G401.6 (cell line): ENCODE measurements around the gene DAAM1.

Experiments used
- FAIRE-seq: peaks from 2 replicates; lab custom pipeline; 2012; peaks lifted over from hg19 to GRCh38; lab: Jason Lieb, UNC

Gene DAAM1

DNA sequence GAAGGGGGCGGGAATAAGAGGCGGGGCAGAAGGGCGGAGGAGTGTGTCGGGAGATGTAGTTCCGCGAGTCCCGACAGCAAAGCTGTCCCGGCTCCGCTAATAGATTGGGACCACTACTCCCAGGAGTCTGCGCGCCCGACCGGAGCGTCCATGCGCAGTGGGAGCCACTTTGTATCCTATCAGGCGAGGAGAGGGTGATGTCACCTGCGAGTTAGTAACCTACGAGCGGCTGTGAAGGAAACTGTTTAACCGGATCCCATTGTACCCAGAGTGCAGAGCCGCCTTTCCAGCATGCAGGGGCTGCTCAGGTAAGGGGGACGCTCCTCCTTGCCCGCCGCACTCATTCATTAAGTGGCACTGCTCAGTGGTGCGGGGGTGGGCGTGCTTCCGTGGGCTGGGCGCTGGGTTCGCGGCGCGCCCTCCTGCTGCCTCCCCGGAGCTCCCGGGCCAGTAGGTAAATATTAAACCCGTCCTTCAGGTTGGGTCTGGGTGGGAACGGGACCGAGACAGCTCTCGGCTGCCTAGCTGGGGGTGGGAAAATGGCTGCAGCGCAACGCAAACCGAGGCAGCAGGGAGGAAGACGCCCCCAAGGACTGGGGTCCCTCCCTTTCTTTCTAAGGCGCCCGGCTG, at the start of gene DAAM1:
TSS of gene DAAM1 (plus strand) at position 207 of the 630 bp plus-strand sequence. CDS start 74,811 bp downstream, outside the sequence.
- FAIRE-seq = peak; percentile 92

DNA sequence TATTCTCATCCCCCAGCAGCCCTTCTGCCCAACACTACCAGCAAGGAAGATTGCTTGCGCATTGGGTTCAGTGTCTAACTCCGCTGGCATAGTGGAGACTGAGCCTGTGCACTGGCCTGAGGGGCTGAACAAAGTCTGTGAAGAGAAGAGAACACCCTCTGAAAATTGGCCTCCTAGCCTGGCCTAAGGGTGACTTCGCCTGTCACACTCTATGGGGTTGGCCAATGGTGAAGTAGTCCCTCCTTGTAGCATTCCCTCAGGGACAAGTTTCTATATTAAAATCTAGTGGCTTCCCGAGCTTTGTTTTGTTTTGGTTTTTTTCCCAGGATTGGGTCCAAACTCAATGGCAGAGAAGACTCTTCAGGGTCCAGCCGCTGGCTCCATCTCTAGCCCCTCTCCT, 49.1 kb upstream of the DAAM1 start:
- FAIRE-seq = no peak

DNA sequence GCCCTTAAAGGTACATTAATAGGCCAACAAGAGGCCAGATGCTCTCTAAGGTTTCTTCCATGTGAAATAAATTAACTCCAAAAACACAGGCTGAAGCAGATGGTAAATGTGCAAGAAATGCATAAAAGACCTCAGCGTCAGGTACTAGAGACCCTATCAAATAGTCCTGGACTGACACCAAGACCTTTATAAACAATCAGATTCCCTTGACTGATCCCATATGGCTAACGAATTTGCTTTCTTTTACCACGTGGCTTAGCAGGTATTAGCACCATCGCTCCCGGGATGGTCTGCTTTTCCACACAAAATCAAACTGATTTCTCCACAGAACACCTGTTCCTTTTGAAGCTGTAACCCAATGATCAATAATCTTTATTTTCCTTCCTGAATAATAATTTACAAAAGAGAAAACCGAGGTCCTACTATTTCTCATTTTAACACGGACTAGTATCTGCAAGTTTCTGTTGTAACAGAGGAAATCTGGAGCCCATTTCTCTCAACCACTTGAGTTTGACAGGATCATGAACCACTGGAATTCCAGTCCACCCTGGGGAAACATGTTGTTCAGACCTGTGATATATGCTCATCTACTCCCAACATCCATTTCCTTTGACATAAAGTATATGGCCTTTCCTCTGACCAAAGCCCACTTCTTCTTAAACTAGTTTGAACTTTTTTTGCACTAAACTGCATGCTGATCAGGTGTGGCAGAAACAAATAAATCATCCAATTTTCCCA, 48.2 kb upstream of the DAAM1 start:
- no peak for FAIRE-seq

DNA sequence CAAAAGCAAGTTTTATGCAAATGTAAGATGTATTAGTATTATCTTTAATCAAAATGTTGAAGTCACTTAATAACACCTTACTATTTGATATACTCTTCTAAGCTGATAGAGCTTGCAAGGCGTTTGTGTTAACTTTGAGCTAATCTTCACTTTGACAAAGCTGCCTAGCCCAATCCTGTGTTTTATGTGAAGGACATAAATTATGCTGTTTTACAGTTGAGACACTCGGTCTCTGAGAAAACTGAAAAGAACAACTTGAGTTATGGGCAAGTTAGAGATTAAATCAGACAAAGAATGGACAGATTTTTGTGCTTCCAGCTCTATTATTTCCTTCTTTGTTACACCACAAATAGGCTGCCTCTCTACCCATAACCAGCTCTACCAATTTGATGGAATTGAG, 42.0 kb upstream of the DAAM1 start:
- no peak for FAIRE-seq

DNA sequence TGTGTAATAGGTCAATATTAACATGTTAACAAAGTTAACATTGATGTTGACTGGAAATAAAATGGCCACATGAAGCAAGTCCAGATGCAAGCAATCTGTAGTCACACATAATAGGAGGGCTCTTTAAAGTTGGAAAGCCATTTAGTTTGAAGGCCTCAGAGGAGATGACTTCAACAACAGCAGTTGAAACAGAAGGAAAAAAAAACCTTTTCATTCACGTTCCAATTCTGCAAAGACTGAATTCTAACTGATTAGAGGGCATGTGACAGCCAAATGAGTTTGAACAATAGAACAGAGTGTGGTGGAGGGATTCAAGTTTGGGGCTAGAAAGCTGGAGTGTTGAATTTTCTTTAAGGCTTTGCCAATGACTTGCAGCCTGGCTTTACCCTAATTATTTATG, 41.5 kb upstream of the DAAM1 start:
- FAIRE-seq = no peak

DNA sequence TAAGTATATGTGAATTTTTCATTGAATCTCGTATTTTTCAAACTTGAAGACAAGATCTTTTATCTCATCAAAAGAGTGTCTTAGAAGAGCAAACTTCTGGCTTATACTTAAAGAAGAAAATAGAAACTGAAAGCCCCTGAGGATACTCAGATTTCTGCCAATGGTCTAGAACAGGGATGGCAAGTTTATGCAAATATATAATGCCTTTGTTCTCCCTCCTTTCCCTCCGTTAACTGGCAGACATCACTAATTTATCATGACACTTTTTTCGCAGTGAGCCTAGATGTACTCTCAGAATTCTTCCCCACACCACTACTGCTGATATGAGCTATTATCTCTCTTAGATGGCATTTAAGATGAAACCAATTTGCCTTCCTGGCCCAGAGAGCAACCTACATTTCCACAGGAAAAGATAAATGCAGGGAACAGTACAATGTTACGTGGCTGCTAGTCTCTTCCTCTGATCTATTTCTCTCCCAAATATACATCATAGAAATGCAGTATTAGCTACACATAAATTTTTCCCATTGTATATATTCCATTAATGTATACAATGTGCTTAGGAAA, 40.0 kb upstream of the DAAM1 start:
- no peak for FAIRE-seq

DNA sequence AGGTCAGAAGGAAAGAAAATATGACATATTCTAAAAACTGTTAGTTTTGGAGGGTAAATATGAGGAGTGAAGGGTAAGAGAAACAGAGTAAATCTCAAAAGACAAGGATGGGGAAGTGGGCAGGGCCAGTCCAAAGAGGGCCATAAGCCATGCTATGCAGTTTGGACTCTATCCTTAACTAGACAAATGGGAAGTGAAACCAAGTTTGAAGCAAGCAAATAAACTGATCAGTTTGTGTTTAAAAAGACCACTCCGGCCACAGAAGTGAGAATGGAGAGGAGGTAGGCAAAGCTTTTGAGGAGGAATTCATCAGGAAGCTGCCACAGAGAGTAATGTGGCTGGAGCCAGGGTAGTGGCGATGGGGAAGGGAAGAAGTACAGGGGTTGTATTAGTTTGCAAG, 37.5 kb upstream of the DAAM1 start:
- FAIRE-seq = no peak

DNA sequence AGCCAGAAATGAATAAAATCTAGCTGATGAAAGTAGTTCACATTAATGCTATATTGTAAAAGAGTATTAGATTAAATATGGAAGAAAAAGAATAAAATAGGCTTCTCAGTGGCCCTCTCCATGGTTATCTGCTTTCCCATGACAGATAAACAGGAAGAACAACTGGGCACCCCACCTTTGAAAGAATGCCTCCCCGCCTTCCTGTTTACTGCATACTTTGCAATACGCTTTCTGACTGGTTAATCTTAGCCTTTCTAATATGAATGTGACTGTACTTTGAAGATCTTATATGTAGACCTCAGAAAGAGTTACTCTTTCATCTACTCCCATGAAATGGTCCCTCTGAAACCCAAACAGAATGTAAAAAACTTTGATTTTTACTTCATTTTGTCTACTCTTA, 34.1 kb upstream of the DAAM1 start:
- no peak for FAIRE-seq

DNA sequence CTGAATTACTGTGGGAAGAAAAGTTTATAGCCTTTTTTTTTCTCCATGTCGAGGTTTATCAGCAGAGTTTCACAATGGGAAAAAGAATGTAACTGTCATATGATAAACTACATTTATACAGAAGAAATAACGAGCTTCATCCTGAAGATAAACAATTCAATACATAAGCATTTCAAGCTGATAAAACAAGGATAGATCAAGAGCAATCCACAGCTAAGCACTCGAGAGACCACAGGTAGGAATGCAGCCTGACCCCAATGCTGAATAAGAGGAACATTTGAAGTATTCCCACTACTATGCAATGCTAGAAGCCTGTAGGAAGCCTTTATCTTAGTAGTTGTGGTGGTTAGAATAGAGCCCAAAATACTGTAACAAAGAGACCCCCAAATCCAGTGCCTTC, 32.6 kb upstream of the DAAM1 start:
- no peak for FAIRE-seq

DNA sequence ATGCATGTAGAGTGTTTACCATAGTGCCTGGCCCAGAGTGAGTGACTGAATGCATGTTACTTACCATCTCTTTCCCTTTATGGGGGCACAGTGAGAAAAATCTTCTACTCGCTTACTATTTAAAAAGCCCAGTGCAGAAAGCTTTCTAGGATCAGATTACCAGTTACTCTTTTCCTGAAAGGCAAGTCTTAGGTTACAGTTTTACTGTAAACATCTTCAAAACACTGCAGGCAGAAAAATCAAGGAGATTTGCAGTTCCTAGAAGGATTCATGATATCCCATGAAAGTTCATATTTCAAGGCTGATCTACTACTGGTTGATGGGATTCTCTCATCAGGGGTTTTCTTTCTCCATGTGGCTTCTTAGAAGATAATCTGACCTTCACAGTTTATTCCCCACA, 29.3 kb upstream of the DAAM1 start:
- FAIRE-seq = no peak

DNA sequence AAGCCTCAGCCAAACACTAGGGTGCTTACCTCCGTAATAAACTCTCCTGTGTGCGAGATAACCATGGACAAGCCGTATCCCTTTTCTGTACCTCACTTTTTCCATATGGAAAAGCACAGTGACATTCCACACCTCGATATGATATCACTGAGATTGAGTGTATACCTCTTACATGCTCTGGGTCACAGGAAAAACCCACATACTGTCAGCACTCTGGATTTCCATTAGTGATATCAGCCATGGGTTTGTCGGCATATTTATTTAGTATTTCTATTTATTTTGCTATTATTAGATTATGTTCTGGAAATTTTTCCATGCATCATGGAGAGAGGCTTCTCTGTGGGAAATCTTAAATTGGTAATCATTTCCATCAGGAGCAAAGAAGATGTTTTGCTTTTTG, 28.0 kb upstream of the DAAM1 start:
- no peak for FAIRE-seq

DNA sequence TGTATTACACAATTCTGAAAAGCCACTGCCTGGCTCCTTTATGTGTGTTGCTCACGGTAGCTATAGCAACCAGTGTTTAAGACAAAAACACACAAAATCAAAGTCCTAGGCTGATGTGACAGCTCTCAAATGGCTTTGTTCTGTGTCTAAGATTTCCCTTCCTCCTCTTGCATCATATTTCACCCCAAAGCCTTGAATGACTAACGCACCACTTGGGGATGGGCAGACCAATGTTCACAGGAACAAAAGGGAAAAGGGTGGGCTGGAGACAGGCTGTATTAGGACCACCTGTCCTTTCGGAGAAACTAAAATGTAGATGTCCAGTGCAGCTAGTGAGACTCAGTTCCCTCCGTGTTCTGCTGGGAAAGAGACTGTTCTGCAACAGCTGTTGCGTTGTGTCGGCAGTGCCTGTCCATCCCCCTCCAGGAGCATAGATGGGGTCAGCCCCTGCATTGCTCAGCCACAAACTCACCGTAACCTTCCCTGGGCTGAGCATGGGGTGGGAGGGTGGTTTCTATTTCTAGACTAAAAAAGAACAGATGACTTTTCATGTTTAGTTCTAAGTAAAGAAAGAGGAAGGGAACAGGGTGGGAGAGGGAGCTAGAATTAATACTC, 26.8 kb upstream of the DAAM1 start:
- FAIRE-seq = no peak

DNA sequence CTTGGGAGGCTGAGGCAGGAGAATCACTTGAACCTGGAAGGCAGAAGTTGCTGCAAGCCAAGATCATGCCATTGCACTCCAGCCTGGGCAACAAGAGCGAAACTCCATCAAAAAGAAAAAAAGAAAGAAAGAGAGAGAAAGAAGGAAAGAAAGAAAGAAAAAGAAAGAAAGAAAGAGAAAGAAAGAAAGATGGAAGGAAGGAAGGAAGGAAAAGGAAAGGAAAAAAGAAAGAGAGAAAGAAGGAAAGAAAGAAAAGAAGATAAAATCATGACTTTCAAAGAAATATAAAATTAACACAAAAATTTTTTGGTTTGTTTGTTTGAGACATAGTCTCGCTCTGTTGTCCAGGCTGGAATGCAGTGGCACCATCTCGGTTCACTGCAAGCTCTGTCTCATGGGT, 22.2 kb upstream of the DAAM1 start:
- FAIRE-seq = no peak

DNA sequence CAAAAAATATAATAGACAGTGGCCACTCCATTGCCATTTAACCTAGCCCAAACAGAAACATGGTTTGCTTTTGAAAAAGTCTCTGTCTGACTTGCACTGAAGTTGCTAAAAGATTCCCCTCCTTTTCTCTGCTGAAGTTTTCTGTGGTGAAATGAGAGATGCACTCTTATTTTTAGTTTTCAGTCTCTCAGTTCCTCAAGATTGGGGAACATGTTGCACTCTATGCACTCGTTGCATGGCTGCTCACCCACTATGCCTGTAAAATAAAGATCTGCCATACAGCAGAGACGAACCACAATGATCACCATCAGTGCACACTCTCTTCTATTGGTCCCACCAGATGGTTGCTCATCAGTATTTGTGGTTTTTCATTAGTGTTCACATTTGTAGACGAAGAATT, 13.1 kb upstream of the DAAM1 start:
- FAIRE-seq = no peak

DNA sequence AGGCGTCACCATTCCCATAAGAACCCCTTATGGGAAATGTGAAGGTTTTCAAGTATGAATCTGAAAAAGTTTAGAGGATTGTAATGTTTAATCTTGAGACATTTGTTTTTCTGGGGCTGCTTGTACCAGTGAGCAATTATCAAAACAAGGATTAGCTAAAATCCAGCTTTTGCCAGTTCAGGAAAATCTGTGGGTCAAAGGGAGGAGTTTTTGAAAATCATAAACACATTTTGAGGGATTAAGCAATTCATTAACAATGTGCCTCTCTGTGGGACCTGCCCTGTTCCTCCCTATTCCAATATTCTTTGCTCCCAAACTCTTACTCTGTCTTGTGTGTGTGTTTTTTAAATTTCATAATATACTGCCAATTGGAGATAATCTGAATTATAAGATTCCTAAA, 11.7 kb upstream of the DAAM1 start:
- no peak for FAIRE-seq

DNA sequence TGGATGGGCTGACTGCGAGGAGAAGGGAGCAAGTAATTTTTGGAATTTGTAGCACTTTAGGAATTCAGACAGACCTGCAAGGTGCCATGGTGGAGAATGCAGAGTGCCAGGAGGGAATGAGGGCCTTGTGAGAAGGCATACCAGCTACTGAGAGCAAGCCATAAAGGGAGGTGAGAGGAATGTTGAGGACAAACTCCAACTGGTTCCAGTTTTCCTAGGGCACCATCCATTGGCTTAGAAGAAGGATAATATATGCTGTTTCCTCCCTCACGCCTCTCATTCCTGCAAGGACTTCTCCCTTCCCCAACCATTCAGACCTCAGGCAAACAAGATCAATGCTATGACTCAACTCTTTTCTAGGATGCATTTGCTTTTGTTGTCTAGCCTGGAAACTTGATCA, 11.2 kb upstream of the DAAM1 start:
- no peak for FAIRE-seq

DNA sequence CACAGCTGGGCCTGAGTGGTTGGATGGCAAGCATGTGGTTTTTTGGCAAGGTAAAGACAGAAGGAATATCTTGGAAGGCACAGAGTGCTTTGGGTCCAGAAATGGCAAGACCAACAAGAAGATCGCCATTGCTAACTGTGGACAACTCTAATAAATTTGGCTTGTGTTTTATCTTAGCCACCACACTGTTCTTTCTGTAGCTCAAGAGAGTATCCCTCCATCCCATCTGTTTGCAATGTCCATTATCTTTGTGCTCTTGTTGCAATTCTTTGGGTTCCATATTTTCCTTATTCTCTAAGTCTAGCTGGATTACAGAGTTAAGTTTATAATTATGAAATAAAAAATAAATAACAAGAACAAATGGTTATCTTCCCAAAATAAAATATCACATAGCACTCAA, 6.7 kb upstream of the DAAM1 start:
- no peak for FAIRE-seq

DNA sequence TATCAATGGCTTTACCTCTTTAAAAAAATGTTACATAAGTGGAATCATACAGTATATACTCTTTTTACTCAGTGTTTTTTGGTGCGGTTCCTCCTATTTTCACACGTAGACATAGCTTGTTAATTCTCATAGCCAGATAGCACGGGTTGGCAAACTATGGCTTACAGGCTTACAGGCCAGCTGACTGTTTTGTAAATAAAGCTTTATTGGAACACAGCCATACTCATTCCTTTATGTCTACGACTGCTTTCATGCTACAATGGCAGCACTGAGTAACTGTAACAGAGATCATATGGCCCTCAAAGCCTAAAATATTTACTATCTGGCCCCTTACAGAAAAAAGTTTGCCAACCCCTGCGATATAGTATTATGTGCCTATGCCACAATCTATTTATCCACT, 5.8 kb upstream of the DAAM1 start:
- no peak for FAIRE-seq

DNA sequence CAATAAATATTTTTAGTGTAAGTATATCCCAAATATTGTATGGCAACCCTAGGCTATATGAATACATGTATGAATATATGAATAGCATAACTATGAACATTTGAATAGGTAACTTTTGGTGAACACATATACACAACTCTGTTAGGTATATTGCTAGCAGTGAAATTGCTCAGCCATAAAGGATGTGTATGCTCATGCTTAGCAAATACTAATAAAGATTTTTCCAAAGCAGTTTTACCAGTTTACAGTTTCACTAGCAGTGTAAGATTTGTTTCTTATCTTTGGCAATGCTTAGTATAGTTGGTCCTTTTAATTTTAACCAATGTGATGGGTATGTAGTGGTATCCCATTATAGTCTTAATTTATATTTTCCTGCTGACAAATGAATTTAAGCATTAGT, 5.3 kb upstream of the DAAM1 start:
- no peak for FAIRE-seq

DNA sequence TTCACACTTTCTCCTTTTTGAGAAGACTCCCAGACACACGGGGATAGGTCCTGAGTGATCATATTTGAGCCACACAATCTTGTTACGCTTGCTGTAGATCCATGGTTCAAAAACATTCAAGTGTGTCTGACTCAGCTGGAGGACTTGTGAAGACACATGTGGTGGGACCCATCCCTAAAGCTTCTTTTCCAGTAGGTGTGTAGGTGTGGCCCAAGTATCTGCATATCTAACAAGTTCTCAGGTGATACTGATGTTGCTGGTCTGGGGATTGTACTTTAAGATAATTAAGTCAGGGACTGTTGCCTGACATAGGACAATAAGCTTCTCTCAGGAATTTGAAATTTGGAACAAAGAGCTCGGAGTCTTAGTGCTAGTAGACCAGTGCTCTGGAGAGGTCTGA, 4.1 kb upstream of the DAAM1 start:
- no peak for FAIRE-seq

DNA sequence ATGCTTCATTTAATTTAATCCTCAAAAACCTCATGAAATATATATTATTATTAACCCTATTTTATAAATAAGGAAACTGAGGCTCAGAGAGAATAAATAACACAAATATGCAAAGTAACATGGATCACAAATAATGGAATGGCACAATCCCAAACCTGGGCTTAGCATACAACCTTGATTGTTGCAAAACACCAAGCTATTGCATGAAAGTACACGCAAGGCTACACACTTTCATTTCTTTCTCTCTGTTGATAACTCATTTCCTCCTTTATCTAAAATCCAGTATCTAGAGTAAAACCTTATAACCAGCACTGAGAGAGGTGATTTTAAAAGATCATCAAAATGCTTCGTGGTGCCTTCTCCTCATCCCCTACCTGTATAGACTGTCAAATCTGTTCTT, 2.8 kb upstream of the DAAM1 start:
- no peak for FAIRE-seq

DNA sequence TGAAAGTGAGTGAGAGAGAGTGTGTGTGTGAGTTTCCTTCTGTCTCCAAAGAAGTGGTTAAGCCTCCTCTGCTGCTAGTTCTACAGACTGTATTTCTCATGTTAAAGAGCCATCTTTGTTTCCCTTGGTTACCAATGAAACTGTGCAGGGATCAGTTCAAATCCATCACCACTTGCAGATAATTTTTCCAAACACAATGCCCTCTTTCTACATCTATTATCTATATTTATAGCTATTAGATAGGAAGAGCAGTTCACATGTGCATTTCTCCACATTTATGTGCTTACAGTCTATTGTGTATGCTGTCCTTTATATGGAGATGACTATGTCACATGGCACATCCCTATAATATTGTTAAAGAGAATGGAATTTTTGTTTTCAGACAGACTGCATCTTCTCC, 2.2 kb upstream of the DAAM1 start:
- FAIRE-seq = no peak

DNA sequence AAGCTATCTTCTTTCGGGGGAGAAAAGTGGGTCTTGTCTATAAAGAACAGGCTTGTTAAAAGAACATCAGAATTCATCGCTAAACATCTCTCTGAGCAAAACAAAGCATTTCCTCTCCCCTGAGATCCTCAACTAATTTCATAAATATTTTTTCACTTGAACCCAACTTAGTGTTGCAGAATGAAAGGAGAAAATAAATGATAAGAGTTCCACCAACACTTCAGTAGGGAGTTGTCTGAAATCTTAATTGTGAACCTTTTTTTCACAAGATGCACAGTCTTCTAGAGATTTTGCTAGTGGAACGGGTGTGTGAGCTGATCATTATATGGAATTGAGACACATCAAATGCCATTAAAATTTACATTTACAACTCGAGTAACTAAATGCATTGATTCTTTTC, 1.3 kb upstream of the DAAM1 start:
- FAIRE-seq = no peak
